Measurements from ENCODE around the gene COL21A1.

DNA sequence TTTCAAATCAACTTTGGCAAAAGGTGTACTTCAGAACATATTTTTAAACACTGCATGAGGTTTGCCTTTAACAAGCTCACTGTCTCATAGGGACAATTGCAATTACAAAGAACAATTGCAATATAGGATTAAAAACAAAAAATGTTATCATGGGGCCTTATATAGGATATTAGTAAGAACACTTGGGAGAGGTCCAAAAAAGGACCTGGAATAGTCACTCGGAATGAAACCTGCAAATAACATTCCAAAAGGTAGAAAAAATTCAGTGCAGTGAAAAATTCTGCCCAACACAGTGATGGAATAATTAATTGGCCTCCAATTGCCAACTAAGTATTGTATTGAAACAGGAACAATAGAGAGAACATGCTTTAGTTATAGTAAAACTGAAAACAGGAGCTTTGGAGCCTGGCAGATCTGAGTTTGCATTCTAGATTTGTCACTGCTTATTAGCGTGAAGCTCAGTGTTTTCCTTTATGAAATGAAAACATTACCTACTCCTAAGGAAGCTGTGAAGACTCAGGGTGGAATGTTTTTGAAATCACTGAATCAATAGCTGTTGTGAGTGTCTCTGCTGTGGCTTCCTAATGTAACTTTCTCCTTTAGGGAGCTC, 199.3 kb downstream of the COL21A1 start:
- TF ChIP-seq, protein P1, sequence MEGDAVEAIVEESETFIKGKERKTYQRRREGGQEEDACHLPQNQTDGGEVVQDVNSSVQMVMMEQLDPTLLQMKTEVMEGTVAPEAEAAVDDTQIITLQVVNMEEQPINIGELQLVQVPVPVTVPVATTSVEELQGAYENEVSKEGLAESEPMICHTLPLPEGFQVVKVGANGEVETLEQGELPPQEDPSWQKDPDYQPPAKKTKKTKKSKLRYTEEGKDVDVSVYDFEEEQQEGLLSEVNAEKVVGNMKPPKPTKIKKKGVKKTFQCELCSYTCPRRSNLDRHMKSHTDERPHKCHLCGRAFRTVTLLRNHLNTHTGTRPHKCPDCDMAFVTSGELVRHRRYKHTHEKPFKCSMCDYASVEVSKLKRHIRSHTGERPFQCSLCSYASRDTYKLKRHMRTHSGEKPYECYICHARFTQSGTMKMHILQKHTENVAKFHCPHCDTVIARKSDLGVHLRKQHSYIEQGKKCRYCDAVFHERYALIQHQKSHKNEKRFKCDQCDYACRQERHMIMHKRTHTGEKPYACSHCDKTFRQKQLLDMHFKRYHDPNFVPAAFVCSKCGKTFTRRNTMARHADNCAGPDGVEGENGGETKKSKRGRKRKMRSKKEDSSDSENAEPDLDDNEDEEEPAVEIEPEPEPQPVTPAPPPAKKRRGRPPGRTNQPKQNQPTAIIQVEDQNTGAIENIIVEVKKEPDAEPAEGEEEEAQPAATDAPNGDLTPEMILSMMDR (IDR thresholded peaks at IDR 0.05) = no peak
- no peak for TF ChIP-seq EP300 (IDR thresholded peaks at IDR 0.05)
- TF ChIP-seq POLR2A (IDR thresholded peaks at IDR 0.05) = no peak
